ENCODE measurements around the gene RAC3. TPM values are rescaled to one million over a fixed set of nuclear protein-coding genes. Genes with fewer than 3 reads are reported as not detected.

The RAC3 gene
- polyA plus RNA-seq, 1 donor from 2014 or later, result not detected

GRCh38 chr17:82015311-82015971 is 16.0 kb upstream of the RAC3 start:
- no peaks in the 10 kb centered on the region for H3K27me3 Mint-ChIP-seq
- H3K27ac Mint-ChIP-seq, result no peak overlapping the region
- H3K36me3 Mint-ChIP-seq, result no peaks in the 10 kb centered on the region
- H3K4me1 Mint-ChIP-seq, result no peaks in the 10 kb centered on the region
- no peak overlapping the region for H3K4me3 Mint-ChIP-seq
- no peaks in the 10 kb centered on the region for H3K9me3 Mint-ChIP-seq

- Mint-ChIP-seq H3K9me3 (no peaks in the 10 kb centered on the region), H3K27ac (no peak overlapping the region), H3K36me3 (no peaks in the 10 kb centered on the region), H3K27me3 (no peaks in the 10 kb centered on the region), H3K4me3 (no peak overlapping the region), H3K4me1 (peaks cover 0 to 2% (median under 1%) of the 10 kb centered on the region in 3 donors)
Measured at GRCh38 chr17:82016061-82016874, 15.2 kb upstream of the RAC3 start.

- Mint-ChIP-seq H3K36me3 (no peaks in the 10 kb centered on the region), H3K27me3 (no peaks in the 10 kb centered on the region), H3K4me1 (peaks cover 5 to 7% (median 6%) of the 10 kb centered on the region in 3 donors), H3K4me3 (no peak overlapping the region), H3K27ac (no peak overlapping the region), H3K9me3 (no peaks in the 10 kb centered on the region)
Measured at GRCh38 chr17:82016875-82017459, 14.5 kb upstream of the RAC3 start.

- no peak overlapping the region for H3K4me3 Mint-ChIP-seq
- peaks cover 7% of the 10 kb centered on the region in 3 donors for H3K4me1 Mint-ChIP-seq
- H3K36me3 Mint-ChIP-seq, result no peaks in the 10 kb centered on the region
- no peaks in the 10 kb centered on the region for H3K9me3 Mint-ChIP-seq
- no peak overlapping the region for H3K27ac Mint-ChIP-seq
- no peaks in the 10 kb centered on the region for H3K27me3 Mint-ChIP-seq
Measured at GRCh38 chr17:82017612-82018151, 13.8 kb upstream of the RAC3 start.

- H3K4me1 Mint-ChIP-seq, result peaks cover 7 to 9% (median 7%) of the 10 kb centered on the region in 3 donors
- H3K9me3 Mint-ChIP-seq, result no peaks in the 10 kb centered on the region
- H3K36me3 Mint-ChIP-seq, result no peaks in the 10 kb centered on the region
- no peak overlapping the region for H3K4me3 Mint-ChIP-seq
- no peaks in the 10 kb centered on the region for H3K27me3 Mint-ChIP-seq
- H3K27ac Mint-ChIP-seq, result peak overlapping the region in 1 of 3 donors; percentile 23
Measured at GRCh38 chr17:82018152-82018988, 13.1 kb upstream of the RAC3 start.

DNA sequence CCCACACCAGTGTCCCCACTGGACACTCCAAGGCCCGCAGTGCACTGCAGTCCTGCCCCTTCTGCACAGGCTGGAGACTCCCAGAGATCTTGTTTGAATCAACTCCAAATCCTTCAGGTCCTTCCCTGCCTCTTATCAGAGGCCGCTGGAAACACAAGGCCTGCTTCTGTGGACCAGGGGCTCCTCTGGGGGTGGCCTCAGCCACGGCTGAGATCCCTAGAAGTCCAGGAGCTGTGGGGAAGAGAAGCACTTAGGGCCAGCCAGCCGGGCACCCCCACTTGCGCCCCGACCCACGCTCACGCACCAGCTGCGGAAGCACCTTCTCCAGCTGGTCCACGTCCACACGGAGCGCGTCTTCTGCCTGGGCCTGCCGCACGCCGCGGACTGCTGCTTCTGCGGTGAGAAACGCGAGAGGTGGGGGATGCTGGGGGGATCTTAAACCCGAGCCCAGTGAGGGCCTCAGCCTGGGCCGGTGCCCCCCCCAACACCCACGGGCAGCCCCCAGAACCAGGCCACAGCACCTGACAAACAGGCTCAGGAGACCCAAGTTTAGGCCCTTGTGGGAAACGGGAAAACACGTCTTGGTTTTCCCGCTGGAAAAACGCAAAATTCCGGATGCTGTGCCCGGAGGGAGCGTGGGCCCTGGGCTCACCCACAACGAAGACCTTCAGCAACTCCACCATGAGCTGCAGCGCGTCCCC is 12.3 kb upstream of the RAC3 start:
- Mint-ChIP-seq H3K27me3 (no peaks in the 10 kb centered on the region), H3K27ac (no peak overlapping the region)

DNA sequence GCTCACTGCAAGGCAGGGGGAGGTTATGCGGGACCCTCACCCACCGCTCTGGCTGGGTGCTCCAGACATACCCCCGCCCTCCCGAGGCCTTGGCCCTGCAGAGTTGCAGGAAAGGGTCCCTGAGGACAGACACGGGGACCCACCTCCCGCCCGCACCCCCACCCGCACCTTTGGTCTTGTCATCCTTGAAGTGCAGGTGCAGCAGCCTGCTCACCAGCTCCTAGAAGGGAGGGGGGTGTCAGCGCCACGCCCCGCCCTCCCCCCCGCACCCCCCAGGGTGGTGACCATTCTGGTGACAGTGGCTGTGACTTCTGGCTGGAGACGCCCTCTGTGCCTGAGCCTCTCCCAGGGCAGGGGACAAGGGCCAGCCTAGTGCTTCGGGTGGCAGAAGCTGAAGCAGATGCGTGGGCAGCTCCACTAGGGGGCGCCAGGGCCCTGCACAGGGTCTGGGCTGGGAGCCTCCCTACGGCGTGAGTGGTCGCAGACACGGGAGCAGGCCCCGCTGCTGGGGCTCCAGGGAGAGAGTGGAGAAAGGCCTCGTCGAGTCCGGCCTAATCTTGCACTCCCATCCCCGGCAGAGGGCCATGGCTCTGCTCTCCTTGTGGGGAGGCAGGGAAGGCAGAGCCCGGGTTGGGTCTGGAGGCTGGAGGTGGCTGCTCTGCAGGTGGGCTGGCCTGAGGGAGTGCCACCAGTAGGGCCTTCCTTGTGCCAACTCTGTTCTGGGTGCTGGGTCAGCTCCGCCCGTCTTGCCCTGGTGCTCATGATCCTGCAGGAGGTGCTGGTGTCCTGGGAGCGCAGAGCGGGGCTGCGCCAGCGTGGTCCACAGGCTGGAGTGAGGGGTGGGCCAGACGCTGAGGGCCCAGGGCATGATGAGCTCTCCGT is 11.5 kb upstream of the RAC3 start:
- Mint-ChIP-seq H3K27ac (no peak overlapping the region), H3K4me1 (peaks cover 7 to 10% (median 9%) of the 10 kb centered on the region in 3 donors), H3K9me3 (no peaks in the 10 kb centered on the region), H3K36me3 (no peaks in the 10 kb centered on the region), H3K4me3 (peak overlapping the region in 1 of 4 donors; percentile 66), H3K27me3 (no peaks in the 10 kb centered on the region)

More for the DNA sequence above, 12.3 kb upstream of the RAC3 start:
- no peaks in the 10 kb centered on the region for H3K36me3 Mint-ChIP-seq
- H3K4me1 Mint-ChIP-seq, result peaks cover 7 to 10% (median 9%) of the 10 kb centered on the region in 3 donors
- no peaks in the 10 kb centered on the region for H3K9me3 Mint-ChIP-seq
- H3K4me3 Mint-ChIP-seq, result peak overlapping the region in 1 of 4 donors; percentile 17

GRCh38 chr17:82020572-82021106 is 10.8 kb upstream of the RAC3 start:
- Mint-ChIP-seq H3K27me3 (no peaks in the 10 kb centered on the region), H3K4me1 (peaks cover 7 to 10% (median 9%) of the 10 kb centered on the region in 3 donors), H3K36me3 (no peaks in the 10 kb centered on the region), H3K4me3 (peak overlapping the region in 1 of 4 donors; percentile 33), H3K27ac (no peak overlapping the region), H3K9me3 (no peaks in the 10 kb centered on the region)

- H3K36me3 Mint-ChIP-seq, result no peaks in the 10 kb centered on the region
- peak overlapping the region; percentile 84 to 94 (median 90) for H3K4me3 Mint-ChIP-seq
- H3K27me3 Mint-ChIP-seq, result no peaks in the 10 kb centered on the region
- peak overlapping the region in 1 of 3 donors; percentile 79 for H3K27ac Mint-ChIP-seq
- H3K9me3 Mint-ChIP-seq, result no peaks in the 10 kb centered on the region
- peaks cover 7 to 10% (median 9%) of the 10 kb centered on the region in 3 donors for H3K4me1 Mint-ChIP-seq
Measured at GRCh38 chr17:82021107-82021899, 10.2 kb upstream of the RAC3 start.

- no peaks in the 10 kb centered on the region for H3K27me3 Mint-ChIP-seq
- H3K4me3 Mint-ChIP-seq, result peak overlapping the region; percentile 84 to 94 (median 90)
- H3K9me3 Mint-ChIP-seq, result no peaks in the 10 kb centered on the region
- peaks cover under 1% of the 10 kb centered on the region for H3K36me3 Mint-ChIP-seq
- H3K4me1 Mint-ChIP-seq, result peaks cover 7 to 10% (median 9%) of the 10 kb centered on the region in 3 donors
- H3K27ac Mint-ChIP-seq, result peak overlapping the region in 1 of 3 donors; percentile 79
Measured at GRCh38 chr17:82021900-82022309, 9.6 kb upstream of the RAC3 start.

DNA sequence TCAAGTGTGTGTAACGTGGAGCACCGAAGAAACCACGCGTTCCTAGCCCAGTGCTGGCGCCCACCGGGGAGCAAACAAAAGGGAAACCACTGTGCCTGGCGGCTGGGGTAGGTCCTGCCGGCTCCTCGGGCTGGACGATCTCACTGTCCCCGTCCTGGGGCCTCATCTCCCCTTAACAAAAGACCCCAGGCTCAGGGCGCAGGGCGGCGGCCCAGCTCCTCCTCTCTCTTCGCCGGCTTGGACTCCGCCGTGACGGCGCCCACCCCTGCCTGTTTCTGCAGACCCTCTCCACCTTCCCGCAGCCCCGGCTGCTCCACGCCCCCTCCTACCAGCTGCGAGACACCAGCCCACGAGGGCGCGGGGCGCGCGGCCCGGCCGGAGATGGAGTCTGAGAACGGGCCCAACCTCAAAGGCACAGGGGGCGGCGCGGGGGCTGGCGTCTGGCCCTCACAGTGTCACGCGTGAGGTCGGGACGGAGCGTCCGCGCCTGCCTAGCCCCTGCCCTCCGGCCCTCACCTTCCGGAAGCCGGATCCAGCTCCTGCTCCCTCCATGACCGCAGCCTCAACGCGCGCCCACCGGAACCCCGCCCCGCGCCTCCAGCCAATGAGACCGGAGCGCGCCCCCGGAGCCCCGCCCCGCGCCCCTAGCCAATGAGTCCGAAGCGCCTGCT is 9.0 kb upstream of the RAC3 start, which contains the start of gene CENPX:
CENPX (minus strand) TSS at position 569 of the 671 bp plus-strand sequence; CDS start at position 552, 17 bp downstream.
- Mint-ChIP-seq H3K36me3 (peaks cover 1% of the 10 kb centered on the region), H3K27me3 (no peaks in the 10 kb centered on the region), H3K9me3 (no peaks in the 10 kb centered on the region), H3K4me1 (peaks cover 7 to 10% (median 9%) of the 10 kb centered on the region in 3 donors), H3K4me3 (peak within 1 kb of the TSS; percentile 84 to 94 (median 90)), H3K27ac (peak within 1 kb of the TSS; percentile 64 to 86 (median 79))
